Endometrial microvascular endothelial cells (primary cell): ENCODE data around the gene MCRS1. TPM values are rescaled to one million over a fixed set of nuclear protein-coding genes. Genes with fewer than 3 reads are reported as not detected.

Experiments used
- in situ Hi-C: cut with HindIII; loops from 2 replicates; pipeline ENCODE4 v1.10.0; 2017; ENCODE audit warnings: low sequenced_read_pairs, low pct_unique_long_range_greater_than_20kb; ENCODE audit errors: inconsistent ontology term
- total RNA-seq: library from RNA; depleted of rRNA; stranded (reverse); fragments of >200 nt; gene quantifications from one replicate; pipeline ENCODE4 v1.2.3, GENCODE V29; 2015; ENCODE audit errors: inconsistent ontology term

MCRS1 gene
- total RNA-seq, 1 donor from 2014 or later, result 105 TPM

GRCh38 chr12:49558526-49558925 is 9.4 kb downstream of the MCRS1 start:
- in situ Hi-C loops, result no loop called here

DNA sequence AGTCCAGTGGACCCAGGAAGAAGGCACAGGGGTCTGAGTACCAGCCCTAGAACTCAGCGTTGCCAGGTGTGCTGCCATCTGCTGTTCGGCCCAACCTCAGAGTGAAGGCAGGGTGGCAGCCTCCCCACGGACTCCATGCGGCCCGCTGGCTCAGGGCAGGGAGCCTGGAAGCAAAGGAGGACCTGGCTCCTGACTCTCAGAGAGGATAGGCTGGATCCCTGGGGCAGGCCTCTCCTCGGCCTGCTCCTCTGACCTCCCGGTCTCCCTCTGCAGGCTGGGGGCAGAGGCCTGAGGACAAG is 10.1 kb downstream of the MCRS1 start:
- in situ Hi-C loops, result no loop called here

DNA sequence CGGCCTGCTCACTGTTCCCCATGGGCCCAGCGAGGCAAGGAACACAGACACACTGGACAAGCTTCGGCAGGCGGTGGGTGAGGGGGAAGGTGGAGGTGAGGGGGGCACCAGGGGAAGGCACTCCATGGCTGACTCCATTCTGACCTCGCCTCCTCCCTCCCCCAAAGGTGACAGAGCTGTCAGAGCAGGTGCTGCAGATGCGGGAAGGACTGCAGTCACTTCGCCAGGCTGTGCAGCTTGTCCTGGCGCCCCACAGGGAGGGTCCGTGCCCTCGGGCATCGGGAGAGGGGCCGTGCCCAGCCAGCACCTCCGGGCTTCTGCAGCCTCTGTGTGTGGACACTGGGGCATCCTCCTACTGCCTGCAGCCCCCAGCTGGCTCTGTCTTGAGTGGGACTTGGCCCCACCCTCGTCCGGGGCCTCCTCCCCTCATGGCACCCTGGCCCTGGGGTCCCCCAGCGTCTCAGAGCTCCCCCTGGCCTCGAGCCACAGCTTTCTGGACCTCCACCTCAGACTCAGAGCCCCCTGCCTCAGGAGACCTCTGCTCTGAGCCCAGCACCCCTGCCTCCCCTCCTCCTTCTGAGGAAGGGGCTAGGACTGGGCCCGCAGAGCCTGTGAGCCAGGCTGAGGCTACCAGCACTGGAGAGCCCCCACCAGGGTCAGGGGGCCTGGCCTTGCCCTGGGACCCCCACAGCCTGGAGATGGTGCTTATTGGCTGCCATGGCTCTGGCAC is 10.6 kb downstream of the MCRS1 start:
- in situ Hi-C loops, result no loop called here

DNA sequence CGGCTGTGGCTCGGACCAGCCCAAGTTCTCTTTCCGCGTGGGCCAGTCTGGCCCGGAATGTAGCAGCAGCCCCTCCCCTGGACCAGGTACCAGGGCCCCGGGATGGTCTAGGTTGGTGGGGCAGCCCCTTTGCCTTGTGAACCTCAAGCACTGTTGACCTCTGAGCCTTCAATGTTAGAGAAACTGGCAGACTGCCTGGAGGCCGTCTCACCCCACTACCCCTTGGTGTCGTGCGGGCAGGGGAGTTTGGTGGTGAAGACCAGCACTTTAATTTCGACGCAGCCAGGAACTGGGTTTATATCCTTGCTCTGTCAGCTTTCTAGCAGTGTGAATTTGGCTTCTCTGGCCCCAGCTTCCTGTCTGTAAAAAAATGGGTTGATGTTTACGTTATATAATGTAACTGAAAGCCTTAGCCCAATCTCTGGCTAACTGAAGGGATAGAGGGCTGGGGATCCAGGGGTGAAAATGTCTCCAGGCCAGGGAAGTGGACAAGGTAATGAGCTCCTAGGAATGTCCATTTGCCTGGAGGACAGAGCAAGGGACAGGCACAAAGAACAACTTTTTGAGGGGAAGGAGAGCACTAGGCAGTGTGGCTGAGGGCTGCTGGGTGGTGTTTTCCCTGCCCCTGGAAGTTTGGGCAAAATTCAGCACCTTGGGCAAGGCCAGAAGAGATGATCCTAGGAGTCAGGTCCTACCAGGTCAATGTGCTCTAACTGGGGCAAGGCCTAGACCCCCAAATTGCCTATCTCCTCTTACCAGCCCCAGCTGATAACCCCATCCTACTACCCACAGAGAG is 11.4 kb downstream of the MCRS1 start:
- in situ Hi-C loops, result no loop called here

DNA sequence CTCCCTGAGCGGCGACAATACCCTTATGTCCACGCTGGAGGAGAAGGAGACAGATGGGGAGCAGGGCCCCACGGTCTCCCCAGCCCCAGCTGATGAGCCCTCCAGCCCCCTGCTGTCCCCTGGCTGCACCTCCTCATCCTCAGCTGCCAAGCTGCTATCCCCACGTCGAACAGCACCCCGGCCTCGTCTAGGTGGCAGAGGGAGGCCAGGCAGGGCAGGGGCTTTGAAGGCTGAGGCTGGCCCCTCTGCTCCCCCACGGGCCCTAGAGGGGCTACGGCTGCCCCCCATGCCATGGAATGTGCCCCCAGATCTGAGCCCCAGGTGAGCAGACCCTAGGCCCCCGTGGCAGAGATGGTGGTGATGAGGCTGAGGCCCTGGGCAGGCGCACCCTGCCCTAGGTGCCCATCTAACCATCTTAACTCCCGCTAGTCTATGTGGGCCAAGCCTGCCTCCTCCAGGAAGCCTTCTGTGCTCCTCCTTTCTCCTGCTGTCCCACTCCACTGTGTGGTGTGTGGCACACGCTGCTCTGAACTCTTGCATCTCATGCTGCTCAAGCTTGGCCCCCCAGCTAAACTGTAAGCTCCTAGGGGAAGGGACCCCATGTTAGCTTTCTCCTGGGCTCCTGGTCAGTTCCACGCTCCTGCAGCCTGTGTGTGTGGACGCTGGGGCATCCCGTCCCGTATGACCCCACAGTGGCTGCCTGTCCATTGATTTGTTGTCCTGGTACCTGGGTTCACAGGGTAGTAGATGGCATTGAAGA is 12.1 kb downstream of the MCRS1 start:
- in situ Hi-C loops, result no loop called here

GRCh38 chr12:49554266-49554665 is 13.7 kb downstream of the MCRS1 start:
- in situ Hi-C loops, result no loop called here

- in situ Hi-C loops, result no loop called here
Measured at GRCh38 chr12:49553512-49554088, 14.3 kb downstream of the MCRS1 start.

- in situ Hi-C loops, result no loop called here
Measured at GRCh38 chr12:49552899-49553298, 15.0 kb downstream of the MCRS1 start.

DNA sequence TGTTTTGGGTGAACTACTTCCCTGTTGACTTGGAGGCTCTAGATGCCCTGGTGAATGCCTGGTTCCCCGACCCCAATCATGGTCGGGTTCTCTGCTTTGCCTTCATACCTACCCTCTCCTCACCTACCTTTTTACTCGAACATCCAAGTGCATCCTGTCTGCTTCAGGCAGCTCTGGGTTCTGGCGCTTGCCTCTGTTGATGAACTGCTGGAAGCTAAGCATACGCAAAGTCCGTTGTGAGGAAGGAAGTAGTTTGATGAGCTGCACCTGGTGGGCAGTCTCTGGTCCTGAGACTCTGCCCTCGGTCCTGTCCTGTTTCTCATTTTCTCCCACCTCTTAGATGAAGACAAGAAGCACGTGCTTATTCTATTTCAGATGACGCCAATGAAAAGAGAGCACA is 15.5 kb downstream of the MCRS1 start:
- in situ Hi-C loops, result no loop called here

DNA sequence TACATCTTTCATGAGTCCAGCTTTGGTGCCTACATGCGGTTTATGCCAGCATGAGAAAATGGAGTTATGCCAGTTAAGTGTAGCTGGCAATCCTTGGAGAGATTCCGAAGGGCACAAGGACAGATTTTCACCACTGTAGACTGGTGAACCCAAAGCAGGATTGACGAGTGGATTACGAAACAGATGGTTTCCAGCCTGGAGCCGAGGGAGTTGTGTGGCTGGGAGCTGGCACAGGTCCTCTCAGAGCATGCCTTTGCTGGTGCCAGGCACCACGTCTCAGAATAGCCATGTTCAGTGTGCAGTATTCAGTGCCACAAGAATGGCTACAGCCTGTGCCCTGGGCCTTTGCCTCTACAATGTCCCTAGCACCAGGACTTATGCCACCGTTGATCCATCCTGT is 15.9 kb downstream of the MCRS1 start:
- in situ Hi-C loops, result no loop called here

- in situ Hi-C loops, result no loop called here
Measured at GRCh38 chr12:49550693-49551252, 17.2 kb downstream of the MCRS1 start.

DNA sequence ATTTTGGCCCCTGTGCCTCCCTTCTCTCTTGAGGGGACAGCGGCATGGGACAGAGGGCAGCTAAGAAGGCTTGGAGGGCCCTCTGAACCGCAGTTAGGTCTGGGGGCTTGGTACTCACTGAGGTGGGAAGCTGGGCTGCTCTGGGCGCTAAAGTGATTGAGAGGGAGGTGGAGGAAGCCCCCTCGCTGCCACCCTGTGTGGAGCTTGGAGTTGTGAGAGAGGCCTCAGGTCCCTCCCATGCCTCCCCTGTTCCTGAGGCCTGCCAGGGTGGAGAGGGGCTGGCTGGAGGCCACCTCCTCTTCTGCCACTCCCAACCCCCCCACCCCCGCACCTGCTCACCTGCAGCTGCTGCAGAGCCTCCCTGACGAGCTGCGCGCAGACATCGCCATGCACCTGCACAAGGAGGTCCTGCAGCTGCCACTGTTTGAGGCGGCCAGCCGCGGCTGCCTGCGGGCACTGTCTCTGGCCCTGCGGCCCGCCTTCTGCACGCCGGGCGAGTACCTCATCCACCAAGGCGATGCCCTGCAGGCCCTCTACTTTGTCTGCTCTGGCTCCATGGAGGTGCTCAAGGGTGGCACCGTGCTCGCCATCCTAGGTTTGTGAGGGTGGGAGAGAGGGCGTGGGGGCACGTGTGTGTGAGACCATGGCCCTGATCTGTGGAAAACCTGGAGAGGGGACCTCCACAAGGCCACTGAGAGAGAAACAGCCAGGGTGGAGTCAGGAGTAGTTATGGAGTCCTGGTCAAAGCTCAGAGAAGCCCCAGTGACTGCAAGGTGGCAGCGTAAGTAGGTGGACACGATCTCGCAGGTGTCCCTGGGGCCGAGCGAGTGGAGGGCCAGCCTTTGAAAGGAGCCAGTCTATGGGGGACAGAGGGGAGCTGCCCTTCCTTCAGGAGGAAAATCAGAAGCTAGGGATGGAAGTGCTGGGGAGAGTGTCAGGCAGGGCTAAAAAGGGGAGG is 17.9 kb downstream of the MCRS1 start:
- in situ Hi-C loops, result no loop called here

- in situ Hi-C loops, result no loop called here
Measured at GRCh38 chr12:49548822-49549648, 18.9 kb downstream of the MCRS1 start.

DNA sequence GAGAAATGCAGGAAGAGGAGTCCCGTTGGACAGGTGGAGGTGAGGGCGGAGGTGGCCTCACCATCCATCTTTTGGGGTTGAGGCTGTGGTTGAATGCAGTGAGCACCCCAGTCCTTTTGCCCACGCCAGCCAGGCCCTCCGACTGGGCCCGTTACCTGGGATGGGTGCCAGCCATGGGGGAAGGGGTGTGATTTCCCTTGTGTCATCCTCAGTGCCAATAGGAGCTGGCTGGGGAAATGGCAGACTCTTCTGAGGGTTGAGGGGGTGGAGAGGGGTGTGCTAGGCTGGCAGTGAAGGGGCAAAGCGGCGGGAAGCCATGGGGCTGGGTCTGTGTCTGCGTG is 19.5 kb downstream of the MCRS1 start:
- in situ Hi-C loops, result no loop called here

DNA sequence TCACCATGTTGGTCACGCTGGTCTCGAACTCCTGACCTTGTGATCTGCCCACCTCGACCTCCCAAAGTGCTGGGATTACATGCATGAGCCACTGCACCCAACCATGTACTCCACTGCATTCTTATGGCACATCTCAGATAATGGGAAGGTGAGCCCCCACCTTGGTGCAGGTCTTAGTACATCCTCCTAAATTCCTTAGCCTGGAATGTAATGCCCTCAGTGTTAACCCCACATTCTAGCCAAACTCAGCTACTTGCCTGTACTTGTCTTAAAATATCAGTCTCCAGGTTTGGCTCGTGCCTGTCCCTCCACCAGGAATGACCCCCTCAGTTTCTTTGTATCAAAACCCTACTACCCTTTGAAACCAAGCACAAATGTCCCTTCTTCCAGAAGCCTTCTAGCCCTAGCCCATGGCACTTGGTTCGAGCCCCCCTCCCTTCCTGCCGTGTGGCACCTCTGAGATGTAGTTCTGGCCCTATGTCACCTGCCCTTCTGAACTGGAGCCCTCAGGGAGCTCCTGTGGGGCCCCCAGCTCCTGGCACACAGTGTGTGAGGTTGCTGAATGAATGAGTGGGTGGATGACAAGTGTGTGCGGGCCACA is 20.8 kb downstream of the MCRS1 start:
- in situ Hi-C loops, result no loop called here

DNA sequence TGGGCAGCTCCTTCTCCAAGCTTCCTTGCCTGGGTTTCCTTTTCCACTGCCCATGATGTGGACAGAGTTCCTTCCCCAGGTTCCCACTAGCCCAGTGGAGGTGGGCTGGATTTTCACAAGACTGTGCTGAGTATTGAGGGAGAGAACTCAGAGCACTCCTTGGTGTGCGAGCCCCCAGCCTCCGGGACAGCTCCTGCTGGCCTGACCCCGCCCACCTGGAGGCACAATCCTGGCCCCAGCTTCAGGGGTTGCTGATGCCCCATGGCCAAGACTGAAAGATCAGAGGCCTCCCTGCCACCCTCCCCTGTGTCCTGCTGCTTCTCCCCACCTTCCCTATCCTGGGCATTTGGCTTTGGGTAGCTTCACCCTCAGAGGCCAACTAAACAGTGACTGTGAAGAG is 21.5 kb downstream of the MCRS1 start:
- in situ Hi-C loops, result no loop called here

- in situ Hi-C loops, result no loop called here
Measured at GRCh38 chr12:49545815-49546214, 22.1 kb downstream of the MCRS1 start.
